ENCODE measurements around the gene RALY. TPM values are rescaled to one million over a fixed set of nuclear protein-coding genes. Genes with fewer than 3 reads are reported as not detected.

The RALY gene
- polyA plus RNA-seq, 1 donor from 2014 or later: 221 TPM

GRCh38 chr20:34082232-34082887 lies 88.6 kb downstream of the RALY start:
- no peaks in the 10 kb centered on the region for H3K79me2 ChIP-seq (replicated peaks; ENCODE audit: insufficient read depth, low read length)
- H3K27ac ChIP-seq (ENCODE audit: low read length): no peak overlapping the region
- no peak overlapping the region for H3K9ac ChIP-seq (ENCODE audit: low read length)
- peaks cover 4% of the 10 kb centered on the region for H3K36me3 ChIP-seq (ENCODE audit: insufficient read depth, low read length)
- H3K4me2 ChIP-seq (ENCODE audit: low read length): no peak overlapping the region
- TF ChIP-seq, protein P1, sequence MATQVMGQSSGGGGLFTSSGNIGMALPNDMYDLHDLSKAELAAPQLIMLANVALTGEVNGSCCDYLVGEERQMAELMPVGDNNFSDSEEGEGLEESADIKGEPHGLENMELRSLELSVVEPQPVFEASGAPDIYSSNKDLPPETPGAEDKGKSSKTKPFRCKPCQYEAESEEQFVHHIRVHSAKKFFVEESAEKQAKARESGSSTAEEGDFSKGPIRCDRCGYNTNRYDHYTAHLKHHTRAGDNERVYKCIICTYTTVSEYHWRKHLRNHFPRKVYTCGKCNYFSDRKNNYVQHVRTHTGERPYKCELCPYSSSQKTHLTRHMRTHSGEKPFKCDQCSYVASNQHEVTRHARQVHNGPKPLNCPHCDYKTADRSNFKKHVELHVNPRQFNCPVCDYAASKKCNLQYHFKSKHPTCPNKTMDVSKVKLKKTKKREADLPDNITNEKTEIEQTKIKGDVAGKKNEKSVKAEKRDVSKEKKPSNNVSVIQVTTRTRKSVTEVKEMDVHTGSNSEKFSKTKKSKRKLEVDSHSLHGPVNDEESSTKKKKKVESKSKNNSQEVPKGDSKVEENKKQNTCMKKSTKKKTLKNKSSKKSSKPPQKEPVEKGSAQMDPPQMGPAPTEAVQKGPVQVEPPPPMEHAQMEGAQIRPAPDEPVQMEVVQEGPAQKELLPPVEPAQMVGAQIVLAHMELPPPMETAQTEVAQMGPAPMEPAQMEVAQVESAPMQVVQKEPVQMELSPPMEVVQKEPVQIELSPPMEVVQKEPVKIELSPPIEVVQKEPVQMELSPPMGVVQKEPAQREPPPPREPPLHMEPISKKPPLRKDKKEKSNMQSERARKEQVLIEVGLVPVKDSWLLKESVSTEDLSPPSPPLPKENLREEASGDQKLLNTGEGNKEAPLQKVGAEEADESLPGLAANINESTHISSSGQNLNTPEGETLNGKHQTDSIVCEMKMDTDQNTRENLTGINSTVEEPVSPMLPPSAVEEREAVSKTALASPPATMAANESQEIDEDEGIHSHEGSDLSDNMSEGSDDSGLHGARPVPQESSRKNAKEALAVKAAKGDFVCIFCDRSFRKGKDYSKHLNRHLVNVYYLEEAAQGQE (IDR thresholded peaks at IDR 0.05; ENCODE audit: borderline replicate concordance): no peak
- TF ChIP-seq MXI1 (conservative IDR thresholded peaks at IDR 0.05; ENCODE audit: poor library complexity, severe bottlenecking) (no peak), EP300 (conservative IDR thresholded peaks at IDR 0.05; ENCODE audit: poor library complexity, severe bottlenecking) (no peak), POLR2AphosphoS5 (IDR thresholded peaks at IDR 0.05) (no peak), TAF1 (IDR thresholded peaks at IDR 0.05; ENCODE audit: low read depth) (no peak), SMC3 (conservative IDR thresholded peaks at IDR 0.05; ENCODE audit: poor library complexity) (no peak), EZH2 (IDR thresholded peaks at IDR 0.05; ENCODE audit: borderline replicate concordance, insufficient read depth, low read length, poor library complexity, severe bottlenecking) (no peak)
- TF ChIP-seq, protein P2, sequence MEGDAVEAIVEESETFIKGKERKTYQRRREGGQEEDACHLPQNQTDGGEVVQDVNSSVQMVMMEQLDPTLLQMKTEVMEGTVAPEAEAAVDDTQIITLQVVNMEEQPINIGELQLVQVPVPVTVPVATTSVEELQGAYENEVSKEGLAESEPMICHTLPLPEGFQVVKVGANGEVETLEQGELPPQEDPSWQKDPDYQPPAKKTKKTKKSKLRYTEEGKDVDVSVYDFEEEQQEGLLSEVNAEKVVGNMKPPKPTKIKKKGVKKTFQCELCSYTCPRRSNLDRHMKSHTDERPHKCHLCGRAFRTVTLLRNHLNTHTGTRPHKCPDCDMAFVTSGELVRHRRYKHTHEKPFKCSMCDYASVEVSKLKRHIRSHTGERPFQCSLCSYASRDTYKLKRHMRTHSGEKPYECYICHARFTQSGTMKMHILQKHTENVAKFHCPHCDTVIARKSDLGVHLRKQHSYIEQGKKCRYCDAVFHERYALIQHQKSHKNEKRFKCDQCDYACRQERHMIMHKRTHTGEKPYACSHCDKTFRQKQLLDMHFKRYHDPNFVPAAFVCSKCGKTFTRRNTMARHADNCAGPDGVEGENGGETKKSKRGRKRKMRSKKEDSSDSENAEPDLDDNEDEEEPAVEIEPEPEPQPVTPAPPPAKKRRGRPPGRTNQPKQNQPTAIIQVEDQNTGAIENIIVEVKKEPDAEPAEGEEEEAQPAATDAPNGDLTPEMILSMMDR (IDR thresholded peaks at IDR 0.05; ENCODE audit: poor library complexity, severe bottlenecking): no peak
- no peak overlapping the region for H3K4me3 ChIP-seq (ENCODE audit: low read length)
- no peaks in the 10 kb centered on the region for H4K20me1 ChIP-seq (ENCODE audit: insufficient read depth)
- no peak overlapping the region for H2AFZ ChIP-seq (ENCODE audit: low read depth, low read length)
- no peaks in the 10 kb centered on the region for H3K9me2 ChIP-seq (ENCODE audit: insufficient read depth, low read length)
- no peaks in the 10 kb centered on the region for H3F3A ChIP-seq (ENCODE audit: insufficient read depth, low read length, poor library complexity, severe bottlenecking)
- no peaks in the 10 kb centered on the region for H3K27me3 ChIP-seq (ENCODE audit: insufficient read depth, low read depth, low read length)
- no peaks in the 10 kb centered on the region for H3K9me3 ChIP-seq (ENCODE audit: low read length)

GRCh38 chr20:34083137-34083536 lies 89.4 kb downstream of the RALY start:
- Histone ChIP-seq H3K9me3 (ENCODE audit: low read length) (no peaks in the 10 kb centered on the region), H3F3A (ENCODE audit: insufficient read depth, low read length, poor library complexity, severe bottlenecking) (no peaks in the 10 kb centered on the region), H3K9ac (ENCODE audit: low read length) (no peak overlapping the region), H4K20me1 (ENCODE audit: insufficient read depth) (no peaks in the 10 kb centered on the region), H3K9me2 (ENCODE audit: insufficient read depth, low read length) (no peaks in the 10 kb centered on the region), H3K79me2 (replicated peaks; ENCODE audit: insufficient read depth, low read length) (no peaks in the 10 kb centered on the region), H3K4me2 (ENCODE audit: low read length) (no peak overlapping the region), H3K4me3 (ENCODE audit: low read length) (no peak overlapping the region), H3K36me3 (ENCODE audit: insufficient read depth, low read length) (peaks cover 4% of the 10 kb centered on the region), H2AFZ (ENCODE audit: low read depth, low read length) (no peak overlapping the region), H3K27me3 (ENCODE audit: insufficient read depth, low read depth, low read length) (no peaks in the 10 kb centered on the region), H3K27ac (ENCODE audit: low read length) (no peak overlapping the region)
- no peak for TF ChIP-seq POLR2AphosphoS5 (IDR thresholded peaks at IDR 0.05)
- no peak for TF ChIP-seq SMC3 (conservative IDR thresholded peaks at IDR 0.05; ENCODE audit: poor library complexity)
- TF ChIP-seq, protein P1 (IDR thresholded peaks at IDR 0.05; ENCODE audit: borderline replicate concordance): no peak
- TF ChIP-seq TAF1 (IDR thresholded peaks at IDR 0.05; ENCODE audit: low read depth): no peak
- TF ChIP-seq, protein P2 (IDR thresholded peaks at IDR 0.05; ENCODE audit: poor library complexity, severe bottlenecking): no peak
- TF ChIP-seq EP300 (conservative IDR thresholded peaks at IDR 0.05; ENCODE audit: poor library complexity, severe bottlenecking): no peak
- no peak for TF ChIP-seq MXI1 (conservative IDR thresholded peaks at IDR 0.05; ENCODE audit: poor library complexity, severe bottlenecking)
- TF ChIP-seq RAD21 (conservative IDR thresholded peaks at IDR 0.05): no peak
- no peak for TF ChIP-seq EZH2 (IDR thresholded peaks at IDR 0.05; ENCODE audit: borderline replicate concordance, insufficient read depth, low read length, poor library complexity, severe bottlenecking)
